Stimulated activated naive CD4-positive, alpha-beta T cell treated with Interleukin-2 at 50 U/mL for 16 hours (primary cell): Measurements from ENCODE around the gene ANXA9.

Source experiments
- DNase-seq: peaks from one replicate; lab custom pipeline; 2025; lab: John Stamatoyannopoulos, UW

The ANXA9 gene

DNA sequence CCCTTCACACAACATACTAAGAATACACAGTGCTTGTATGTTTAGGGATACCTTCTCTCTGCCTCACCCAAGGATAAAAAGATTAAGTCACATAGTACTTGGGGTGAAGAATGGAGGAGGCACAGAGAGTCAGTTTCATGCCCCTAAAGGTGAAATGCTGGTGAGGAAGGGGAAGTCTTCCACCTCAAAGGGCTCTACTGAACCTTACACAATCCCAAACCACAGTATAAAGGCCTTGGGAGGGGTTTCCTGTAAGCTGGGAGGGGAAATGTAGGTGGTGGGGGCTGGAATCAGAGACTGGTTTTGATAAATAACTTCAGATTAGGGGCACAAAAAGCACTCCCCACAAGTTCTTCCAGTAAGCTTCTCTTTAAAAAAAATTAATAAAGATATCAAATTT is 21.1 kb downstream of the ANXA9 start:
- DNase-seq = no peak

DNA sequence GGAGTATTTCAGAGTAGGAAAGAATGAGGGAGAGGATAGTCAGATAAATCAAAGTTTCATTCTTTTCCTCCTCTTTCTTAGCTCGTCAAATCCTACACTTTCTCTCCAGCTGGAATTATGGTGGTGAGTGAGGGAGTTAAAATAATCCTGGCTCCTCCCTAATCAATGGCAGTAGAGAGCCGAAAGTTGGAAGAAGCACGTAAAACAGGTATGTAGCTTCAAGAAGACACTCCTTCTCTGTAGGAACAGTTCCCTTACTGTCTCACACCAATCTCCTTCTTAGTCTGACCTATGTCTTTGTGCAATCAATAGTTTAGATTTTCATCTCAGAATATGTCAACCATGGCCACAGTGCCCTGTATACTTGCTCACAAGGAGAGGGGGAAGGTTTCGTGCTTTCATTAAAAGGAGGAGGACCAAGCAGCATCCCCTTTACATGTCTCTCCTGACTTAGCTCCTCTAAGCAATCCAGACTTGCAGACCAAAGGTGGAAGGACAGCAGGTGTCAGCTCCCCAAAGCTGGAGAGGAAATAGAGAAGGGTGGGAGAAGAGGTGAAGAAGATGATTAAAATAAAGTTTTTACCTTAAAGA is 23.7 kb downstream of the ANXA9 start:
- no peak for DNase-seq

DNA sequence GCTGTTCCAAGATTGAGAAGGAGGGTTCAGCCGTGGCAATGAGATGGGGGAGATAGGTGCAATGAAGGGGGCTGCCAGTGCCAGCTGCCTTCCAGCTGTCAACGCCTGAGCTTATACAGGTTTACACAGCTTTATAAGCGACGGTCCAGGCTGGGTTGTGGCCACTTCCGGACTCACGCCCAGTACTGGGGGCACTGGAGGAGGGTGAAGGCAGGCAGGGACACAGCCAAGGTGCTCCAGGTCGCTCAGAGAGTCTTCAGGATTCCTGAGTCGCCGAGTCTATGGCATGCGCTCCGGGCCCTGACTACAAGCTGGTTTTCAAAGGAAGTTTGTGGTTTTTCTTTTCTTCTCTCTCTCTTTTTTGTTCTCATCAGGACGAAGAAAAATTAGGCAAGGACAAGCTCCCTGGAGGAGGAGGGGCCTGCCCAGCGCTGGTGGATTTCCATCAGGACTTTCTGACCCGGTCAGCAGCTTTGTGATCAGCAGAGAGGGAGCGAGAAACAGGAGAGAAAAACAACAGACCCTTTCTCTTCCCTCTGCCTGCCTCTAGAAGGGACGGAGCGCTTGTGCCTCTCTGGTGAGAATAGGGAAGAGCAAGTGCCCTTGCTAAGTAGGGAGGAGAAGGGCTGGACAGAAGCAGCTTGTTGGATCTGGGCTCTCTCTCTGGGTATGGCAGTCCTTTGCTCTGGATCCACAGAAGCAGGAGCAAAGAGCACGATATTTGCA is 24.4 kb downstream of the ANXA9 start, which contains the start of gene MINDY1:
Gene MINDY1, minus strand, starts transcription at position 576 of the 726 bp plus-strand sequence. CDS start 4,285 bp downstream, outside the sequence.
- peak; percentile 19 for DNase-seq

DNA sequence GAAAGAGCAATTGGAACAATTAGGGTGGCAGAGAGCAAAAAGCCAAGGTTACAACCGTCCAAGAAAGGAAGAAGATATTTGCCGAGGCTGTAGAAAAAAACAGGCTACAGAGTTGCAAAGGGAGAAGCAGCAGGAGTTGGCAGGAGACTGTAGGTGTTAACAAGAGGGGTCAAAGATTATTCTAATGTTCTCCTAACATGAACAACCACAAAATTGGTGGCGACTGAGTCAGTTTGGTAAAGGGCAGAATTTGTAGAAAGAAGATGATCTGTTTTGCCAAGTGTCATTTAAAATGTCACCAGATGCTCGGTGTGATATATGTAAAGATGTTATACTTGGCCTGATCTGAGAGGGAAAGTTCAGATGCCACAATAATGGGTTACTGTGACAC is 25.8 kb downstream of the ANXA9 start:
- no peak for DNase-seq

GRCh38 chr1:151008244-151009205 is 26.4 kb downstream of the ANXA9 start, which contains the start of gene PRUNE1:
PRUNE1 (plus strand) TSS chr1:151008449; CDS start chr1:151008633, 184 bp downstream.
- DNase-seq = peak; percentile 96

- DNase-seq = no peak
Observed at GRCh38 chr1:151009206-151009587, 27.1 kb downstream of the ANXA9 start.

DNA sequence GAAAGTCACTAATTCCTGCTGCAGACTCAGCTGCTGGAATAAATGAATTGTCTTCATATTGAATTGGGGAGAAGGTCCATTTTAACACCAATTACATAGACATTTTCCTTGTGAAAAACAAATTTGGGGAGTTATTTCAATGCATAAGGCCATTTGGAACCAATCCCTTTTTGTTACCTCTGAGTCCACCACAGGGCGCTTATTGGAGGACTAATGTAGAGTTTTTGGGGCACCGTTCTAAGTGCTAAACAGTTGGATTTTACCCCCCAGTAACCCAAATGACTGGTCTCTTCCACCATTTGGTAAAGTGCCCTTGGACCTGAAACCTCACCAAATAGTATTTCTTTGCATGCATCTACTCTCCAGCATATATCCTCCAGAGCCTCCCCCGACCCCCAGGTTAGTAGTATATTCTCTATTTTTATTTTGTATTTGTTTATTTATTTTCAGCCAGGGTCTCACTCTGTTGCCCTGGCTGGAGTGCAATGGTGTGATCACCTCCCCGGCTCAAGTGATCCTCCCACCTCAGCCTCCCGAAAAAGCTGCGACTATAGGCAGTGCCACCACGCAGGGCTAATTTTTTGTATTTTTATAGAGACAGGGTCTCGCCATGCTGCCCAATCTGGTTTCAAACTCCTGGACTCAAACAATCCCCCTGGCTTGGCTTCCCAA is 27.7 kb downstream of the ANXA9 start:
- no peak for DNase-seq

DNA sequence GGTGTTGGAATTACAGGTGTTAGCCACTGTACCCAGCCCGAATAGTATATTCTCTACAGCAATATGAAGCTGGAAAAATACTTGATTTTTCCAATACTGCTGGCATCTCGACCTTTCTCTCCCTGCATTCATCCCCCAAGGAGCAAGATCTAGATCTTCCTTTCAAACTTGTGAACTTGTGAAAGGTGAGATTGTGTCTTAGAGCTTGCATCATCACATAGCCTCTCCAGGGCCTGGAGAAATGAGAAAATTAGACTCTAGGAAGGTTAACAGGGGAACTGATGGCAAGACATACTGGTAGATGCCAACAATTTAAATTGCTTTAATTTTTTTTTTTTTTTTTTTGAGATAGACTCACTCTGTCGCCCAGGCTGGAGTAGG is 28.2 kb downstream of the ANXA9 start:
- DNase-seq = no peak

- no peak for DNase-seq
Observed at GRCh38 chr1:151011154-151011850, 29.2 kb downstream of the ANXA9 start.

DNA sequence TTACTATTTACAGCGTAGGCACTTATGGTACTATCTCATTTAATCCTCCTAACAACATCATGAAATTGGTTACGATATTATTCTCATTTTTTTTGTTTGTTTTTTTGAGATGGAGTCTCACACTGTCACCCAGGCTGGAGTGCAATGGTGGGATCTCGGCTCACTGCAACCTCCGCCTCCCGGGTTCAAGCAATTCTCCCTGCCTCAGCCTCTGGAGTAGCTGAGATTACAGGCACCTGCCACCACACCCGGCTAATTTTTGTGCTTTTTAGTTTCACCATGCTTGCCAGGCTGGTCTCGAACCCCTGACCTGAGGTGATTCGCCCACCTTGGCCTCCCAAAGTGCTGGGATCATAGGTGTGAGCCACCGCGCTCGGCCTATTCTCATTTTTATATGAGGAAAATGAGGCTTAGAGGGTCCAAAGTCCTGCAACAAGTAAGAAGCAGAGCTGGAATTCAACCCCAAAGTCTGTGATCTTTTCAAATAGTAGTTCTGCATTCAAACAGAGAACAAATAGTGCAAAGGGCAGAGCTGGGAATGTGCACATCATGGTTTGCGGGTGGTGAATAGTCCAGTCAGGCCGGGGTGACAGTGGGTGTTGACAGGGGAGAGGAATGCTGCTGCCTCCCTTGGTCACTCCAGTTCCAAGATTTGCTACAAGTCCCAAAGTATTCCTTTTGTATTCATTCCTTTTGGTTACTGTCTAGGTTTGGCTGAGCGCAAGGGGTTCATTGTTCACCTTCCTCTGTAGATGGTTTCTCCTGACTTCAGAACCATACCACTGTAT is 30.8 kb downstream of the ANXA9 start:
- DNase-seq = no peak

DNA sequence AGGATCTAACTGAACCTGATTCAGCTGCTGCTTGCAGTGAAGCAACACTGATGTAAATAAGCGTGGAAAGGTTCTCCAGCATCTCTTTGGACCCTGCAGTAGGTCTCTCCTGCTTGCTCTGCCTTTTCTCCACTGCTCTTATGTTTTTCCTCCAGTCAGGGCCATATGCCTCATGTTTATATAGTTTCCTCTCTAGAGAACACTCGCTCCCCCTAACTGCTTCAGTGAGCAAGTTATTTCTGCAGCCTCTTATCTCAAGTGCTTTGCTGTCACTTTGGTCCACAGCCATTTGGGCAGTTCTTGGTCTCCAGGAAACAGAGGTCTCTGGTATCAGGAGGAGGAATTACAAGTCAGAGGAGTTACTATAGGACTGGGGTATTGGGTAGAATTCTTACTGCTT is 31.4 kb downstream of the ANXA9 start:
- no peak for DNase-seq

- peak; percentile 68 for DNase-seq
Observed at GRCh38 chr1:151024540-151025146, 42.6 kb downstream of the ANXA9 start.

DNA sequence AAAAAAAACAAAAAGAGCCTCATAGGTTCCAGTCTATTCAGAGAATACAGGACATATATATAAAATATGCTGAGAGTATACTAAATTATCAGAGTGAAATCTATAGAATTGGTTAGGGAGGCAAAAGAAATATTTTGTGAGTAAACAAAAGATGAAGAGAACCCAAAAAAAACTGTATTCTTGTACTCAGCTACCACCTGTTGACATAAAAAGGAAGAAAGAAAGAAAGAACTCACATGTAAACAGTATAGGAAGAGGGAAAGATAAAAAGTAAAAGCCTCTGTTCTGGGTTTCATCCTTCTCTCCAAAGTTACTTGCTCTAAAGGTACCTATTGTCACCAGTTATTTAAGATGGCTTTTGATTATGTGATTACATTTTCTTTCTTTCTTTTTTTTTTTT is 44.4 kb downstream of the ANXA9 start:
- DNase-seq = no peak

DNA sequence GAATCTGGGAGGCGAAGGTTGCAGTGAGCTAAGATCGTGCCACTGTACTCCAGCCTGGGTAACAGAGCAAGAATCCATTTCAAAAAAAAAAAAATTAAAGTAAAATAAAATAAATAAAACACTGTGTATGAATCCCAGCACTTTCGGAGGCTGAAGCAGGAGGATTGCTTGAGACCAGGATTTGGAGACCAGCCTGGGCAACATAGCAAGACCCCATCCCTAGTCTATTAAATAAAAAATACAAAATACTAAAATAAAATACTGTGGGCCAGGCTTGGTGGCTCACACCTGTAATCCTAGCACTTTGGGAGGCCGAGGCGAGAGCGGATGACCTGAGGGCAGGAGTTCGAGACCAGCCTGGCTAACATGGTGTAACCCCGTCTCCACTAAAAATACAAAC is 50.1 kb downstream of the ANXA9 start:
- DNase-seq = no peak

DNA sequence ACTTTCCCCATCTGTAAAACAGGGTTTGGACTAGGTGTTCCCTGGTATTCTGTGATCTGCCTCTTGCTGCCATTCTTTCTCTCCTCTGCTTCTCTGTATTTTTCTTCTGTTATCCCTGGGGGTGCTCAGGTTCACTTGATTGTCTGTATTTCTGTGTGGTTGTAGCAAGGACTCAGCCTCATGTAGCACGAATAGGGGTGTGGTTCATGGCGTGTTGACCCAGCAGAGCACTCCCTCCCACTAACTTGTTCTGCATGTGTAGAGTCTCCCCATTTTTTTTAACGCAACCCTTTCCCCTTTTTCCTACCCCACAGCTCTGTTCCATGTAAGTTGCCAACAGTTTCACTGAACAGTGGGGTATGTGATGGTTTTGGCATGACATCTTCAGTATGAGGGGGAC is 53.1 kb downstream of the ANXA9 start:
- no peak for DNase-seq

DNA sequence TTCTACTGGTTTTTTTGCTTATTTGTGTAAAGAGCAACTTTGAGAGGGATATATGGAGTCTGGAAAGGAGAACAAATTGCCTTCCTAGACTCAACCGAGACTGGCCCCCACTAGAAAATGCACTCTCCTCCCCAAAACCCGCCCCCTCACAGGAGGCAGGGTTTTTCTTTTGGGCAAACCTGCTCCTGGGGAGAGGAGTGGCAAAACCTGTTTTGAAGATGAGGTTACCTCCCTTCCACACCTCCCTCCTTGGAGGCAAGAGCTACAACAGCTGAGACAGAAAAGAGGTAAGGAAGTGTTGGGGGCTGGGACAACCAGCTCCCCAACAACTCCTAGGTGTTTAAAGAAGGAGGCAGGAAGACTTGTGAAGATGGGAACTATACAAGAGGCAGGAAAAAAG is 54.3 kb downstream of the ANXA9 start, which contains the start of gene BNIPL:
Gene BNIPL, plus strand, starts transcription at position 231 of the 400 bp plus-strand sequence. Its CDS starts 140 bp downstream, at position 371.
- DNase-seq = no peak

- DNase-seq = no peak
Observed at GRCh38 chr1:151037032-151037431, 54.9 kb downstream of the ANXA9 start.

GRCh38 chr1:151039521-151039920 is 57.4 kb downstream of the ANXA9 start:
- no peak for DNase-seq

DNA sequence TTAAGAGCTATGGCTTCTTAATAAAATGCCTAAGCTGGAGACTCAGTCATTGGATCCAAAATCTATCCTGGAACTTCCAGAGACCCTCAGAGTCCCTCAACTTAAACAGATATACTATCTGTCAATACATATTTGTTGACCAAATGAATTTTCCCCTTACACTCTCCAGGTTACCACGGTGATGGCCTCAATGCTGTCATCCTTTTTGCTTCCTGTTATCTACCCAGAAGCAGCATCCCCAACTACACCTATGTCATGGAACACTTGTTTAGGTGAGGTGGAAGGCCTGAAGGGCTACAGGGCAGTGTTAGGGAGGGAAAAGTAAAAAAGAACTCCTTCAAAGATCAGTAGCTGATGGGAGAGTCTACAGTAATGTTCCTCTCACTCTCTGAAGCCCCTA is 61.1 kb downstream of the ANXA9 start:
- DNase-seq = no peak
